SU-DHL-6 (cell line): ENCODE data around the gene ST7L.

Source experiments
- H2AFZ ChIP-seq: fragments of 200-600 bp; sonication (generic); 2 replicates; pipeline ENCODE4 v1.6.1; 2014; ENCODE audit warnings: low read depth, mild to moderate bottlenecking, moderate library complexity, mixed read lengths, antibody characterized with exemption, low read length; ENCODE audit not compliant: severe bottlenecking
- H3F3A ChIP-seq: fragments of 200-600 bp; shearing (Covaris generic); 2 replicates; pipeline ENCODE4 v1.6.0; 2016; ENCODE audit warnings: antibody characterized with exemption, mild to moderate bottlenecking; ENCODE audit not compliant: insufficient read depth
- H3K27ac ChIP-seq: fragments of 200-600 bp; sonication (generic); 2 replicates; pipeline ENCODE4 v1.5.1; 2016; ENCODE audit warnings: low read depth, mild to moderate bottlenecking, low read length, moderate library complexity, mixed read lengths
- H3K27me3 ChIP-seq: fragments of 200-600 bp; sonication (generic), shearing (Covaris generic); 2 replicates; pipeline ENCODE4 v1.6.0; 2014; ENCODE audit warnings: mild to moderate bottlenecking, low read length
- H3K36me3 ChIP-seq: fragments of 200-600 bp; sonication (generic); 2 replicates; pipeline ENCODE4 v1.6.1; 2014; ENCODE audit warnings: mild to moderate bottlenecking, low read length, mixed read lengths
- H3K4me2 ChIP-seq: fragments of 300-600, 200-600 bp; shearing (Covaris generic), sonication (generic); 2 replicates; pipeline ENCODE4 v1.6.0; 2014; ENCODE audit warnings: low read length, low read depth, mild to moderate bottlenecking; ENCODE audit not compliant: poor library complexity, severe bottlenecking
- H3K4me3 ChIP-seq: fragments of 200-600 bp; sonication (generic); 2 replicates; pipeline ENCODE4 v1.5.1; 2014; ENCODE audit warnings: antibody characterized with exemption, low read length, mild to moderate bottlenecking, mixed read lengths; ENCODE audit not compliant: insufficient read depth, poor library complexity, severe bottlenecking
- H3K79me2 ChIP-seq: fragments of 200-600 bp; sonication (generic); 2 replicates; pipeline ENCODE4 v1.6.1; 2014; ENCODE audit warnings: mild to moderate bottlenecking, low read length, moderate library complexity; ENCODE audit not compliant: insufficient read depth
- H3K9ac ChIP-seq: fragments of 200-600 bp; sonication (generic); 2 replicates; pipeline ENCODE4 v1.7.0; 2014; ENCODE audit warnings: mild to moderate bottlenecking, low read length
- H3K9me2 ChIP-seq: fragments of 200-600 bp; sonication (generic); replicated peaks from 2 replicates; pipeline ENCODE4 v1.6.1; 2014; ENCODE audit warnings: low read length; ENCODE audit not compliant: insufficient read depth
- H3K9me3 ChIP-seq: fragments of 200-600 bp; sonication (generic); 2 replicates; pipeline ENCODE4 v1.6.1; 2014; ENCODE audit warnings: low read length, mixed read lengths; ENCODE audit not compliant: insufficient read depth
- H4K20me1 ChIP-seq: fragments of 200-600 bp; sonication (generic); 2 replicates; pipeline ENCODE4 v1.6.1; 2014; ENCODE audit warnings: low read depth, mild to moderate bottlenecking, antibody characterized with exemption, low read length, moderate library complexity, mixed read lengths
- CTCF ChIP-seq: fragments of 200-600 bp; sonication (generic); IDR thresholded peaks from one replicate; pipeline ENCODE4 v1.5.1; 2017; ENCODE audit warnings: antibody characterized with exemption, mild to moderate bottlenecking, low read length, moderate library complexity; ENCODE audit not compliant: insufficient read depth, poor library complexity, severe bottlenecking
- EZH2phosphoT487 ChIP-seq: fragments of 200-600 bp; sonication (generic), shearing (Covaris generic); conservative IDR thresholded peaks from 2 replicates; pipeline ENCODE4 v1.6.1; 2018; ENCODE audit warnings: mild to moderate bottlenecking, antibody characterized with exemption, low read length, moderate library complexity, mixed read lengths

ST7L gene

GRCh38 chr1:112530832-112531231 lies 88.1 kb downstream of the ST7L start:
- H3K79me2 ChIP-seq = no peaks in the 10 kb centered on the region
- no peak overlapping the region for H3K4me2 ChIP-seq
- no peaks in the 10 kb centered on the region for H3K9me3 ChIP-seq
- no peak overlapping the region for H3K4me3 ChIP-seq
- no peak overlapping the region for H3K27ac ChIP-seq
- no peaks in the 10 kb centered on the region for H3K36me3 ChIP-seq
- no peak overlapping the region for H2AFZ ChIP-seq
- no peak overlapping the region for H3K9ac ChIP-seq
- no peaks in the 10 kb centered on the region for H3F3A ChIP-seq
- TF ChIP-seq CTCF (no peak), EZH2phosphoT487 (no peak)
- H3K27me3 ChIP-seq = no peaks in the 10 kb centered on the region
- no peaks in the 10 kb centered on the region for H4K20me1 ChIP-seq
- no peaks in the 10 kb centered on the region for H3K9me2 ChIP-seq

DNA sequence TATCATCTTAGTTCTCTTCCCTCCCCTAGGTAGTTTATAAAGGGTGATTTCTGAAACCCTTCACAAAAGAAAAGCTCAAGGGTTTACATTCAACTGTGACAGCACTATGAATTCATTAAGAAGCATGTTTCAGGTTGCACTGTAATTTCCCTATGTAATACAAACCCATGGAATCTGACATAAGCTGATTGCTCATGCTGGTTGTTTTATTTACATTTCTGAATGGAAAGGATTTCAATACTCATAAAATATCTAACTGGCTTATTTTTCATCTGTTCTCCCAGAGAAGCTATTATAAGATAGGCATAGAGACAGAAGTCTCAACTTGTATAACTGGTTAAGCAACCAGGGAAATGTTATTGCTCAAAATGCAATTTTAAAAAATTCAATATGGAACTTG lies 89.6 kb downstream of the ST7L start:
- H3K9me2 ChIP-seq = no peaks in the 10 kb centered on the region
- no peak overlapping the region for H3K27ac ChIP-seq
- TF ChIP-seq CTCF (no peak), EZH2phosphoT487 (no peak)
- H3K9ac ChIP-seq = no peak overlapping the region
- H3K36me3 ChIP-seq = no peaks in the 10 kb centered on the region
- no peaks in the 10 kb centered on the region for H3F3A ChIP-seq
- no peaks in the 10 kb centered on the region for H3K9me3 ChIP-seq
- H3K4me2 ChIP-seq = no peak overlapping the region
- no peak overlapping the region for H3K4me3 ChIP-seq
- no peaks in the 10 kb centered on the region for H4K20me1 ChIP-seq
- no peak overlapping the region for H2AFZ ChIP-seq
- no peaks in the 10 kb centered on the region for H3K27me3 ChIP-seq
- no peaks in the 10 kb centered on the region for H3K79me2 ChIP-seq

DNA sequence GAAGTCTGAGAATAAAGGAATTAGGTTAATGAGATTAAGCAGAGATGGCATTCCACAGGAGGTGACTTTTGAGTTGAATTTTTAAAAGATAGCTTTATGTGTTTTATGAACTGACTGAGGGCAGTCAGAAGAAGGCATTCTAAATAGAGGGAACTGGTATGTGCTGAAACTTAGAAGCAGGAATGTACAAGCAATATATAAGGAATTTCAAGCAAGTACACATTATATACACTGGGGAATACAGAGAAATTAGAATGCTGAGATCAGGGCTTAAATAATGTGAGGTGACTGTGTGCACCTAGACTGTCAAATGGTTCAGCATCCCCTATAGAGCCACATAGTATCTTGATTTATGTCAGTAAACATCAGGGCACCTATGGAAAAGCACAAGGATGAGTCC lies 90.9 kb downstream of the ST7L start:
- Histone ChIP-seq H3K27ac (no peak overlapping the region), H3K36me3 (no peaks in the 10 kb centered on the region), H3F3A (no peaks in the 10 kb centered on the region), H3K9me3 (no peaks in the 10 kb centered on the region), H3K27me3 (no peaks in the 10 kb centered on the region), H3K9ac (no peak overlapping the region), H3K4me2 (no peak overlapping the region), H2AFZ (no peak overlapping the region), H3K4me3 (no peak overlapping the region), H4K20me1 (no peaks in the 10 kb centered on the region), H3K79me2 (no peaks in the 10 kb centered on the region), H3K9me2 (no peaks in the 10 kb centered on the region)
- TF ChIP-seq CTCF = no peak
- TF ChIP-seq EZH2phosphoT487 = no peak
